Adrenal gland (tissue), 12 donors: Measurements from ENCODE around the gene SYT14. TPM values are rescaled to one million over a fixed set of nuclear protein-coding genes. Genes with fewer than 3 reads are reported as not detected.
"Not testable (repeated sequence)": the region's sequence is repeated elsewhere in the genome, so short reads cannot be mapped to it uniquely, and the experiment has no call there.

Source experiments
- DNase-seq, 7 donors: peaks; one replicate each; pipeline ENCODE4 v3.0.0-alpha.2; 2019 to 2020
- H3K27ac ChIP-seq, 5 donors: fragments of 200-600 bp; sonication (generic) in 4 of 5; 1 replicate in 3 of 5; 2 replicates in 2 of 5; pipeline versions ENCODE4 v1.5.1 to v1.8.0; 2016 to 2020; ENCODE audit warnings: mild to moderate bottlenecking in 1 of 5
- H3K27me3 ChIP-seq: fragments of 200-600 bp; 2 replicates; pipeline ENCODE4 v1.8.0; 2021
- H3K36me3 ChIP-seq, 2 donors: fragments of 200-600 bp; replicated peaks in 1 of 2; 1 replicate in 1 of 2; 2 replicates in 1 of 2; pipeline versions ENCODE4 v1.5.1 to v1.8.0; 2018 to 2022
- H3K4me1 ChIP-seq, 2 donors: fragments of 200-600 bp; replicated peaks in 1 of 2; 1 replicate in 1 of 2; 2 replicates in 1 of 2; pipeline versions ENCODE4 v1.5.1 to v1.8.0; 2018 to 2021
- H3K4me3 ChIP-seq, 4 donors: fragments of 200-600 bp; sonication (generic) in 3 of 4; one replicate each; pipeline ENCODE4 v1.5.1; 2016 to 2018
- H3K9me3 ChIP-seq, 3 donors: fragments of 200-600 bp; sonication (generic) in 1 of 3; replicated peaks in 1 of 3; 1 replicate in 2 of 3; 2 replicates in 1 of 3; pipeline versions ENCODE4 v1.5.1 to v1.8.0; 2016 to 2021
- CTCF ChIP-seq, 6 experiments: fragments of 450-650 bp in 4 of 6; fragments of 200-600 bp in 2 of 6; sonication (generic) in 1 of 6; IDR thresholded peaks; 1 replicate in 5 of 6; 2 replicates in 1 of 6; pipeline versions ENCODE4 v1.5.1 to v1.8.0; 2016 to 2021; ENCODE audit warnings: antibody characterized with exemption in 6 of 6, mild to moderate bottlenecking in 2 of 6, moderate library complexity in 1 of 6
- POLR2A ChIP-seq, 2 donors: fragments of 450-650 bp; IDR thresholded peaks; one replicate each; pipeline ENCODE4 v1.6.1; 2017; ENCODE audit warnings: antibody characterized with exemption in 2 of 2, mild to moderate bottlenecking in 2 of 2, moderate library complexity in 1 of 2
- whole genome bisulfite sequencing, 4 donors: extraction: QIAGEN DNeasy Blood & Tissue Kit in 2 of 4; methylation state at CpG; one replicate each; pipeline versions ENCODE4 v1.1.5 to v1.1.7; 2013 to 2017; 5-methylcytosine and 5-hydroxymethylcytosine counted together
- intact Hi-C, 2 donors: fragments of 100-400 bp; cut with DNase I; formaldehyde crosslinking; loops; one replicate each; pipeline versions ENCODE4 v1.14.1 to v1.15.0; 2022 to 2023
- polyA plus RNA-seq, 3 donors: library from polyadenylated mRNA; stranded (reverse); fragments of 200-250 nt in 2 of 3; fragments of 350-450 nt in 1 of 3; fragmentation: Illumina TruSeq in 1 of 3; extraction: RNeasy Lipid Tissue Mini Kit (QIAGEN cat#74804) in 1 of 3; gene quantifications; one replicate each; pipeline ENCODE4 v1.2.3, GENCODE V29; 2013 to 2014
- total RNA-seq, 9 donors: library from RNA; depleted of rRNA in 4 of 9; stranded (reverse); fragments of >200 nt in 4 of 9; fragments of 120-200 nt in 1 of 9; fragmentation: NEBNext Ultra II Directional in 1 of 9; extraction: Animal tissue kit (Norgen Biotek cat#: 25700) in 1 of 9; gene quantifications; one replicate each; pipeline versions ENCODE4 v1.1.0 to v1.2.4, GENCODE V29; 2013 to 2023
- donor health status: healthy with polysubstance abuse.
- donor health status: Bipolar disorder and iron deficiency.
- donor health status: DM: yes; HTN: yes; CAD: no.
- donor health status: DM: no; HTN: no; CAD: no.
- donor health status: DM: no; HTN: no; CAD: no.
- donor health status: DM: yes; HTN: yes; CAD: no.

The SYT14 gene
- total and polyA plus RNA-seq, 12 donors = 0.57 to 8.1 (median 3.5) TPM

GRCh38 chr1:210093461-210093860 is 155.4 kb downstream of the SYT14 start:
- Histone ChIP-seq H3K27ac (no peak overlapping the region), H3K4me1 (no peaks in the 10 kb centered on the region), H3K9me3 (no peaks in the 10 kb centered on the region), H3K36me3 (no peaks in the 10 kb centered on the region), H3K4me3 (no peak overlapping the region), H3K27me3 (no peaks in the 10 kb centered on the region)
- intact Hi-C loops = no loop called here
- TF ChIP-seq CTCF (IDR thresholded peaks at IDR 0.05) (no peak), POLR2A (IDR thresholded peaks at IDR 0.05) (no peak)
- DNase-seq = no peak
- WGBS, 4 donors = 86 to 93% (median 91%) methylated on average over 3 of the region's 3 CpGs

GRCh38 chr1:210098356-210098755 is 160.3 kb downstream of the SYT14 start:
- no peak for TF ChIP-seq POLR2A (IDR thresholded peaks at IDR 0.05)
- no peak for TF ChIP-seq CTCF (IDR thresholded peaks at IDR 0.05)
- intact Hi-C loops = no loop called here
- H3K27ac ChIP-seq = no peak overlapping the region
- H3K4me3 ChIP-seq = no peak overlapping the region
- no peaks in the 10 kb centered on the region for H3K36me3 ChIP-seq
- no peaks in the 10 kb centered on the region for H3K4me1 ChIP-seq
- no peak for DNase-seq
- H3K9me3 ChIP-seq = no peaks in the 10 kb centered on the region
- WGBS, 4 donors = 65 to 94% (median 72%) methylated on average over 3 of the region's 3 CpGs
- no peaks in the 10 kb centered on the region for H3K27me3 ChIP-seq

- no peak overlapping the region for H3K4me3 ChIP-seq
- no peak for DNase-seq
- H3K27me3 ChIP-seq = no peaks in the 10 kb centered on the region
- no peak for TF ChIP-seq POLR2A (IDR thresholded peaks at IDR 0.05)
- no peak for TF ChIP-seq CTCF (IDR thresholded peaks at IDR 0.05)
- H3K36me3 ChIP-seq = no peaks in the 10 kb centered on the region
- H3K4me1 ChIP-seq = no peaks in the 10 kb centered on the region
- intact Hi-C loops = no loop called here
- H3K9me3 ChIP-seq = no peaks in the 10 kb centered on the region
- WGBS, 4 donors = 29 to 50% (median 40%) methylated on average over 1 of the region's 1 CpG
- no peak overlapping the region for H3K27ac ChIP-seq
These were observed 161.9 kb downstream of the SYT14 start for GRCh38 chr1:210099921-210100320.

- 88 to 99% (median 90%) methylated on average over 2 of the region's 2 CpGs for WGBS, 4 donors
- no peaks in the 10 kb centered on the region for H3K36me3 ChIP-seq
- TF ChIP-seq POLR2A (IDR thresholded peaks at IDR 0.05) (no peak), CTCF (IDR thresholded peaks at IDR 0.05) (no peak)
These were observed 166.1 kb downstream of the SYT14 start for GRCh38 chr1:210104103-210104502.

GRCh38 chr1:210112906-210113305 is 174.9 kb downstream of the SYT14 start:
- H3K27me3 ChIP-seq, intact Hi-C loops, H3K36me3 ChIP-seq, H3K9me3 ChIP-seq, H3K27ac ChIP-seq, H3K4me1 ChIP-seq, DNase-seq, H3K4me3 ChIP-seq: not testable (repeated sequence)
- 81 to 93% (median 87%) methylated on average over 9 of the region's 9 CpGs for WGBS, 4 donors

More at GRCh38 chr1:210104103-210104502, 166.1 kb downstream of the SYT14 start:
- DNase-seq = no peak
- Histone ChIP-seq H3K9me3 (no peaks in the 10 kb centered on the region), H3K27ac (no peak overlapping the region), H3K4me3 (no peak overlapping the region), H3K4me1 (no peaks in the 10 kb centered on the region), H3K27me3 (no peaks in the 10 kb centered on the region)
- intact Hi-C loops = no loop called here
